22Rv1 (cell line): ENCODE results near the gene RAE1.

ENCODE experiments used
- H3K27ac ChIP-seq: fragments of 450-650 bp; 2 replicates; pipeline ENCODE4 v1.5.1; 2017
- ZFX ChIP-seq: fragments of 450-650 bp; IDR thresholded peaks from 2 replicates; pipeline ENCODE4 v1.6.1; 2017; ENCODE audit warnings: antibody characterized with exemption, borderline replicate concordance
- TF ChIP-seq, protein P1 (sequence below): fragments of 450-650 bp; IDR thresholded peaks from 2 replicates; pipeline ENCODE4 v1.5.1; 2017; ENCODE audit warnings: mild to moderate bottlenecking

The RAE1 gene

DNA sequence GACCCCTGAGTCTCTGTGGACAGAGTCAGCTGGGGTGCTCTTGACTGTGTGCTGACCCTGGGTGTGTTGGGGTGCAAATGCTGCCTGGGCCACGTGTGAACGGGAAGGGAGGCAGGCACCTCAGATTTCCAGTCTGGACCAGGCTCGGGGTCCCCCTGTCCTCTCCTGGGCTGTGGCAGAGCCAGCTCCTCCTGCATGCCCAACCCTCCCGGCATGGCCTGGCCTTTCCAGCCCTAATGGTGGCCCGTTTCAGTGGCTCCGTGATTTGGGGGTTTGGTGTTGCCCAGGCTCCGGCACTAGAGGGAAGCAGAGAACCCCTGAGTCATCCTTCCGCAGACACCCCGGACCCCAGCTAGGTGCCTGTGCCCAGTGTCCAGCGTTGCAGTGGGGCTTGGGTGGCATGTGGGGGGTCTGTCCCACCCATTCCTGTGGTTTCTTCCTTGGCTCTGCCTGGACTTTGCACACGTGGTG is 49.2 kb downstream of the RAE1 start:
- no peak overlapping the region for H3K27ac ChIP-seq
- TF ChIP-seq, protein P1, sequence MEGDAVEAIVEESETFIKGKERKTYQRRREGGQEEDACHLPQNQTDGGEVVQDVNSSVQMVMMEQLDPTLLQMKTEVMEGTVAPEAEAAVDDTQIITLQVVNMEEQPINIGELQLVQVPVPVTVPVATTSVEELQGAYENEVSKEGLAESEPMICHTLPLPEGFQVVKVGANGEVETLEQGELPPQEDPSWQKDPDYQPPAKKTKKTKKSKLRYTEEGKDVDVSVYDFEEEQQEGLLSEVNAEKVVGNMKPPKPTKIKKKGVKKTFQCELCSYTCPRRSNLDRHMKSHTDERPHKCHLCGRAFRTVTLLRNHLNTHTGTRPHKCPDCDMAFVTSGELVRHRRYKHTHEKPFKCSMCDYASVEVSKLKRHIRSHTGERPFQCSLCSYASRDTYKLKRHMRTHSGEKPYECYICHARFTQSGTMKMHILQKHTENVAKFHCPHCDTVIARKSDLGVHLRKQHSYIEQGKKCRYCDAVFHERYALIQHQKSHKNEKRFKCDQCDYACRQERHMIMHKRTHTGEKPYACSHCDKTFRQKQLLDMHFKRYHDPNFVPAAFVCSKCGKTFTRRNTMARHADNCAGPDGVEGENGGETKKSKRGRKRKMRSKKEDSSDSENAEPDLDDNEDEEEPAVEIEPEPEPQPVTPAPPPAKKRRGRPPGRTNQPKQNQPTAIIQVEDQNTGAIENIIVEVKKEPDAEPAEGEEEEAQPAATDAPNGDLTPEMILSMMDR = no peak
- TF ChIP-seq ZFX = no peak

- H3K27ac ChIP-seq = no peak overlapping the region
- TF ChIP-seq, protein P1 = no peak
- no peak for TF ChIP-seq ZFX
Observed at GRCh38 chr20:57400821-57401564, 49.9 kb downstream of the RAE1 start.

GRCh38 chr20:57401565-57401918 is 50.5 kb downstream of the RAE1 start:
- TF ChIP-seq, protein P1 = no peak
- TF ChIP-seq ZFX = no peak
- H3K27ac ChIP-seq = no peak overlapping the region

DNA sequence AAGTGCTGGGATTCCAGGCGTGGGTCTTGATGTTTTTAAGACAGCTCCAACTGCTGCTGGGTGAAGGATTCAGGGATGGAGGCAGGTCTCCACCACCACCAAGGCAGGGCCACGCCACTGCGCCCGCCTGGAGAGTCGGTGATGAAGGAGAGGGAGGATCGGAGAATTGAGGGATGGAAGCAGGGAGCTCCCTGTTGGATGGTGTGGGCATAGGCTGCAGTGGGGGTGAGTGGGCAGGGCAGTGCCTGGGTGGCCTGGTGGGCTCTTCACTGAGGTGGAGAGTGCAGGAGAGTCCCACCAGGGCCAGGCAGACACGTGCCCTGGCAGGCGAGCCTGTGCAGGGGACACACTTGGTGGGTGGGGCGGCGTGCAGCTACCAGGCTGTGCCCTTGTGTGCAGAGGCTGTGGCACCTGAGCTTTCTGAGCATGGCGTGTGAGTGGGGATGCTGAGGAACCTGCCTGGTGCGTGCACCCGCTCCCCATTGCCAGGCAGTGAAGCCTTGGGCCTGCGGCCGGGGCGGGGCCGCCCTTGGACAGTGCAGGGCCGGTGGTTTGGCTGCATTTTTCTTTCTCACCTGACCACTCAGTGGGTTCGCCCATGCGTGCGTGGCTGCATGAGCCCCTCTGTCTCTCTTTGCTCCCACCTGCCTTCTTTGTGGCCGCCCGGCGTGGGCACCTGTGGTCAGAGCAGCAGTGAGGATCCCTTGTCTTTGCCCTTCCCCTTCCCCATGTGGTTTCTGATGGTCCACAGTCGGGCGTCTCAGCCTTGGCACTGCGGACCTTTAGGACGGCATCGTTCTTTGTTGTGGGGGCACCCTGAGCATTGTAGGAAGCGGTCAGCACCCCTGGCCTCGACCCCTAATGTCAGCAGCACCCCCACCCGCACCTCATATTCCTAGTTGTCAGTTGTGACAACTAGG is 51.4 kb downstream of the RAE1 start:
- no peak overlapping the region for H3K27ac ChIP-seq
- TF ChIP-seq, protein P1 = no peak

GRCh38 chr20:57403216-57403615 is 52.2 kb downstream of the RAE1 start:
- no peak overlapping the region for H3K27ac ChIP-seq

GRCh38 chr20:57404006-57404405 is 53.0 kb downstream of the RAE1 start:
- no peak overlapping the region for H3K27ac ChIP-seq
- no peak for TF ChIP-seq ZFX
- TF ChIP-seq, protein P1 = no peak

More at GRCh38 chr20:57403216-57403615, 52.2 kb downstream of the RAE1 start:
- TF ChIP-seq, protein P1 = no peak
- TF ChIP-seq ZFX = no peak
